ENCODE results near the gene SLIT2.

SLIT2 gene

GRCh38 chr4:20264688-20265087 is 13.0 kb downstream of the SLIT2 start:
- peak; percentile 34 for DNase-seq (ENCODE audit: low spot score)

- no peak for DNase-seq (ENCODE audit: low spot score)
These were observed 14.0 kb downstream of the SLIT2 start for GRCh38 chr4:20265726-20266125.

GRCh38 chr4:20266215-20267082 is 14.7 kb downstream of the SLIT2 start:
- DNase-seq (ENCODE audit: low spot score), result no peak

- DNase-seq (ENCODE audit: low spot score), result no peak
These were observed 16.3 kb downstream of the SLIT2 start for GRCh38 chr4:20268028-20268427.

GRCh38 chr4:20269320-20269719 is 17.6 kb downstream of the SLIT2 start:
- no peak for DNase-seq (ENCODE audit: low spot score)

GRCh38 chr4:20271950-20272349 is 20.2 kb downstream of the SLIT2 start:
- DNase-seq (ENCODE audit: low spot score), result no peak

- DNase-seq (ENCODE audit: low spot score), result no peak
These were observed 20.7 kb downstream of the SLIT2 start for GRCh38 chr4:20272411-20272872.

- DNase-seq (ENCODE audit: low spot score), result peak; percentile 73
These were observed 22.1 kb downstream of the SLIT2 start for GRCh38 chr4:20273793-20274192.

- DNase-seq (ENCODE audit: low spot score), result no peak
These were observed 25.1 kb downstream of the SLIT2 start for GRCh38 chr4:20276848-20277247.

- no peak for DNase-seq (ENCODE audit: low spot score)
These were observed 26.5 kb downstream of the SLIT2 start for GRCh38 chr4:20278195-20278594.

GRCh38 chr4:20279381-20279780 is 27.7 kb downstream of the SLIT2 start:
- DNase-seq (ENCODE audit: low spot score), result peak; percentile 50

- peak; percentile 38 for DNase-seq (ENCODE audit: low spot score)
These were observed 29.7 kb downstream of the SLIT2 start for GRCh38 chr4:20281453-20281852.

- no peak for DNase-seq (ENCODE audit: low spot score)
These were observed 31.3 kb downstream of the SLIT2 start for GRCh38 chr4:20283039-20283438.

- DNase-seq (ENCODE audit: low spot score), result peak; percentile 95
These were observed 33.3 kb downstream of the SLIT2 start for GRCh38 chr4:20284990-20285389.

GRCh38 chr4:20287246-20287645 is 35.5 kb downstream of the SLIT2 start:
- DNase-seq (ENCODE audit: low spot score), result peak; percentile 46

- DNase-seq (ENCODE audit: low spot score), result no peak
These were observed 36.4 kb downstream of the SLIT2 start for GRCh38 chr4:20288047-20288650.

- DNase-seq (ENCODE audit: low spot score), result no peak
These were observed 37.3 kb downstream of the SLIT2 start for GRCh38 chr4:20288846-20289512.

- DNase-seq (ENCODE audit: low spot score), result no peak
These were observed 38.1 kb downstream of the SLIT2 start for GRCh38 chr4:20289782-20290181.

- no peak for DNase-seq (ENCODE audit: low spot score)
These were observed 41.0 kb downstream of the SLIT2 start for GRCh38 chr4:20292739-20293138.

- DNase-seq (ENCODE audit: low spot score), result no peak
These were observed 45.6 kb downstream of the SLIT2 start for GRCh38 chr4:20297261-20297660.

- no peak for DNase-seq (ENCODE audit: low spot score)
These were observed 46.1 kb downstream of the SLIT2 start for GRCh38 chr4:20297783-20298182.

GRCh38 chr4:20298455-20298854 is 46.8 kb downstream of the SLIT2 start:
- DNase-seq (ENCODE audit: low spot score), result no peak

GRCh38 chr4:20298986-20299385 is 47.3 kb downstream of the SLIT2 start:
- DNase-seq (ENCODE audit: low spot score), result no peak

All from kidney tubule cell (primary cell).